Fibroblast of skin of right quadriceps (primary cell): ENCODE data around the gene SPINK9.
A peak's percentile ranks its signal among the peaks of the same experiment; 100 is the strongest.

Experiments used
- DNase-seq: peaks from one replicate; pipeline ENCODE4 v3.0.0-alpha.2; 2013

The SPINK9 gene

GRCh38 chr5:148372166-148372725, 36.9 kb downstream of the SPINK9 start:
- no peak for DNase-seq

- DNase-seq: peak; percentile 13
Measured at GRCh38 chr5:148372893-148373292, 37.5 kb downstream of the SPINK9 start.

- peak; percentile 64 for DNase-seq
Measured at GRCh38 chr5:148374690-148375360, 39.5 kb downstream of the SPINK9 start.

DNA sequence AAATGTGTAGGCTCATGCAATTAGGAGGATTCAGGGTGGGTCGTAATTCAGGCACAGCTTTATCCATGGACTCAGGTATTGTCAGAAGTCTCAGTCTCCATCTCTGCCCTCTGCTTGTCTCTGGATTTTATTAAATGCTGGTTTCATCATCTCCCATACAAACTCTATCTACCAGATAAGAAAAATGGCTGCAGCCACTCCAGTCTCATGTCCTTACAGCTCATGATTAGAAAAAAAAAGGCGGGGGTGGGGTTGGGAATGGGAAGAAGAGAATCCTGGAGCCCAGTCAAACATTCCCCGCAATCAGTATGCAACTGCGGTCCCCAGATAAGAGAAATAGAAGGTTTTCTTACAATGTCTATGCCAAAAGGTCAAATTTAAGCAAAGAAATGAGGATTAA, 40.8 kb downstream of the SPINK9 start:
- no peak for DNase-seq

DNA sequence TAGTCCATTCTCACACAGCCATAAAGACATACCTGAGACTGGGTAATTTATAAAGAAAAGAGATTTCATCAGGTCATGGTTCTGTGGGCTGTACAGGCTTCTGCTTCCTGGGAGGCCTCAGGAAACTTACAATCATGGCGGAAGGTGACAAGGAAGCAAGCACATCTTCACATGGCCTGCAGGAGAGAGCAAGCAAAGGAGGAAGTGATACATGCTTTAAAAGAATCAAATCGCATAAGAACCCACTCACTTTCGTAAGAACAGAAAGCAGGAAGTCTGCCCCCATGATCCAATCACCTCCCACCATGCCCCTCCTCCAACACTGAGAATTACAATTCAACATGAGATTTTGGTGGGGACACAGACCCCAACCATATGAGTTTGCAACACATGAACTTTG, 43.3 kb downstream of the SPINK9 start:
- DNase-seq: no peak

DNA sequence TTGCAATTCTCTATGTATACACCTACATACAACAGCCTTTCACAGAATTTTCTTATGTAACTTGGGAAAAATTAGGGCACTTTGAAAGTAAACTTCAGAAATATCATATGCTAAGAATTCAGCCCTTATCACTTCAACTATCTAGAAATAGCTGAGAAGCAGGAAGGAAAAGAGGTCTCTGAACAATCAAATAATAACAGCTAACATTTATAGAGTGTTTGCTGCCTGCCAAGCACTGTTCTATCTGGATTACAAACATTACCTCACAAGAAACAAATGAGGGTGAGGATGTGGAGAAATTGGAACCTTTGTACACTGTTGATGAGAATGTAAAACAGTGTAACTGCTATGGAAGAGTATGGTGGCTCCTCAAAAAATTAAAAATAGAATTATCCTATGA, 44.0 kb downstream of the SPINK9 start:
- DNase-seq: no peak

- no peak for DNase-seq
Measured at GRCh38 chr5:148381906-148382305, 46.5 kb downstream of the SPINK9 start.

- DNase-seq: no peak
Measured at GRCh38 chr5:148382961-148383360, 47.6 kb downstream of the SPINK9 start.

DNA sequence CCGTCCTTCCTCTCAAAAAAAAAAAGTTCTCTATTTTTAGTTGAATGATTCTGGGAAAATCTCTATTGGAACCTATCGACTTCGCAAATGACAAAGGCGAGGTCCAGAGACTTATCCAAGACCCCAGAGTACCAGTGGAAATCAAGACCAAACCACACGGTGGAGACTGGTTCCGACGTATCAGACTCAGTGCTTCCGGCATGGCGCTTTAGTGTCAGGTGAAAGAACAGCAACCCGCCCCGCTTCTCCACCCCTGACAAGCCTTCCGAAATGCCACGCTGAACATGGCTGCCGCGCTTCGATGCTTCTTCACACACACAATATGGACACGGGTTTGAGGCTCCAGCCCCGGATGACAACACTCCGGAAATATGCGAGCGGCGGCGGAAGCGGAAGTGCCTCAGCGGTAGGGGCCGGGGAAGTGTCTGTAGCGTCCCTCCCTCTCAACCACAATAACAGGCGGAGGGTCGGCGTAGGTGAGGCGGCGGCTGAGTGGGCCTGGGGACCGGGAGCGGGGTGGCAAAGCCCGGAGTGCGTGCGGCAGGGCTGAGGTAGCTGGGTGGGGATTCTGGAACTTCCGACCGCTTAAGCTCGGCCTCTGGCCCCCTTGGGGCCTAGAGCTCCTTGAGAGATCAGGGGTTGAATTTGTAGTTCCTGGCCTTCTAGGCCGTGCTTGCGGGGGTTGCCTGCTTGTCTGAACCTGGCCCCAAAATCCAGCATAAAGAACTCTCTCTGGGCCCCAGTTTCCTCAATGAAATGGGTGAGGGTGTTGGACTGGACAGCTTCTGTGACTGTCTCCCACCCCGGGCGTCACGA, 48.4 kb downstream of the SPINK9 start, which contains the start of gene FBXO38:
FBXO38 (plus strand) TSS at position 395 of the 816 bp plus-strand sequence. CDS start 10,819 bp downstream, outside the sequence.
- DNase-seq: peak; percentile 95

DNA sequence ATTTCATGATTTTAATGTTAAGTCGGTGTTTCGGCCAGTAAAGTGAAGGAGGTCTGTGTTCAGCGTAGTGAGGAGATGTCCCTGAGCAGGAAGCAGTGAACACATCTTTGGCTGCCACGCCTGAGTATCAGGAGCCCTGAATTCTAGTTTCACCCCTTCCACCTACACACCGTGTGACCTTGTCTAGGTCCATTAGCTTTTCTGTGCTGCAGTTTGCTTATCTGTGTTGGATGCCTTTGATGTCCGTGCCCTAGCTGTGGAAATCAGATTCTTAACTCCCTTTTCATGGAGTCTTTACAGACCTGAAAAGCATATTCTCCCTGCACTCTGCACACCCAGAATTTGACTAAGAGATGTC, 49.0 kb downstream of the SPINK9 start:
- DNase-seq: no peak

- no peak for DNase-seq
Measured at GRCh38 chr5:148385094-148385493, 49.7 kb downstream of the SPINK9 start.

GRCh38 chr5:148386041-148386440, 50.7 kb downstream of the SPINK9 start:
- peak; percentile 6 for DNase-seq

- DNase-seq: peak; percentile 84
Measured at GRCh38 chr5:148387325-148387724, 52.0 kb downstream of the SPINK9 start.

DNA sequence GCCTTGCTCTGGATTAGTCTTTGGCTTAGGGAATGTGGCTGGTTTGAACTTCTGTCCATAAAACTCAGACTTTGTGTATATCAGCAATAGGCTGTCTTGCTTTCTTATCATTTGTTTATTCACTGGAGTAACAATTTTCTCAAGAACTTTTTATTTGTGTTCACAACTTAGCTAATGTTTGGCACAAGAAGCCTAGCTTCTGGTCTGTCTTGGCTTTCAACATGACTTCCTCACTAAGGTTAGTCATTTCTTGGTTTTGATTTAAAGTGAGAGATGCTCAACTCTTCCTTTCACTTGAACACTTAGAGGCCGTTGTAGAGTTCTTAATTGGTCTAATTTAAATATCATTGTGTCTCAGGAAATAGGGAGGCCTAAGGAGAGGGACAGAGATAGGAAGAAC, 53.3 kb downstream of the SPINK9 start:
- DNase-seq: no peak
